ENCODE measurements around the gene CPNE1. TPM values are rescaled to one million over a fixed set of nuclear protein-coding genes. Genes with fewer than 3 reads are reported as not detected.

The CPNE1 gene
- total RNA-seq, 4 donors from 2014 or later = 80.6 to 166 (median 131) TPM

DNA sequence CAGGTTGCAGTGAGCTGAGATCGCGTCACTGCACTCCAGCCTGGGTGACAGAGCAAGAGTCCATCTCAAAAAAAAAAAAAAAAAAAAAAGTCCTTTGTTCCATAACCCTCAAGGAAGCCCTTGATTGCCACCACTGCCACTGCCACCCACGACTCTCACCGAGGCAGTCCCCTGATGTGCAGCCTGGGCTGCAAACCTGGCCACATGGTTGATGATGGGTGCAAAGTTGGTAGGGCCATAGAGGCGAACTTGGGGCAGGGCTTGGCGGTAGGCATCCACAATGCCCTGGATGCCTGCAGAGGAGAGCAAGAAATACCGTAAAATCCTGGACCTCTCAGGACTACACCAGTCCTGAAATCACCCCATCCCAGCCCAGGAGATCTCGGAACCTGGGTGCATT lies 37.6 kb downstream of the CPNE1 start:
- no peaks in the 10 kb centered on the region for H3K4me1 ChIP-seq
- TF ChIP-seq CTCF (IDR thresholded peaks at IDR 0.05) = no peak
- TF ChIP-seq POLR2A (IDR thresholded peaks at IDR 0.05) = no peak
- H3K27me3 ChIP-seq = no peaks in the 10 kb centered on the region
- no peaks in the 10 kb centered on the region for H3K9me3 ChIP-seq
- DNase-seq = no peak
- H3K27ac ChIP-seq = no peak overlapping the region
- WGBS, 2 donors = 96 to 97% methylated on average over 8 of the region's 8 CpGs
- H3K4me3 ChIP-seq (replicated peaks in 1 of 3) = no peak overlapping the region
- peaks cover 46 to 57% of the 10 kb centered on the region in 2 donors for H3K36me3 ChIP-seq
- intact Hi-C loops (cut with DNase I) = no loop called here

DNA sequence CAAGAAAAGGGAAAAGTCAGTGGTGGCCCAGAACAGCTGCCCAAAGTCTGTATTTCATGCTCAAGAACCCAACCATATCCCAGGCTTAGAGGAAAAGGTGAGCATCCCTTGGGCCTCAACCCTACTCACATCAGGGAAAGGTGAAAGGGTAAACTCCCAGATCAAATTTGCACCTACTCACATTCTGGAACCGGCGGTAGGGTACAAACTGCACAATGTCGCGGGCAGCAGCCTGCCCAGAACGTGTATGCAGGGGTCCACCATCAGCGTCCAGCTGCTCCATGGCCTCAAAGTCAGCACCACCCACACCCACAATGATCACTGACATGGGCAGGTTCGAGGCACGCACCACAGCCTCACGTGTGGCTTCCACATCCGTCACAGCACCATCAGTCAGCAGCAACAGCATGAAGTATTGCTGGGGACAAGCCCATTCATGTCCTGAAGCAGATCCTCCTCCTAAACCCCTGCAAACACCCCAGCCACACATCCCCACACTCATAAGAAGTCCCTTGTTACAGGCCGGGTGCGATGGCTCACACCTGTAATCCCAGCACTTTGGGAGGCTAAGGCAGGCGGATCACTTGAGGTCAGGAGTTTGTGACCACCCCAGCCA lies 38.2 kb downstream of the CPNE1 start:
- WGBS, 2 donors = 93 to 95% methylated on average over 9 to 13 of the region's 13 CpGs
- H3K36me3 ChIP-seq = peaks cover 45 to 57% of the 10 kb centered on the region in 2 donors
- intact Hi-C loops (cut with DNase I) = no loop called here
- no peak for DNase-seq
- TF ChIP-seq POLR2A (IDR thresholded peaks at IDR 0.05) = no peak
- TF ChIP-seq CTCF (IDR thresholded peaks at IDR 0.05) = no peak
- H3K27me3 ChIP-seq = no peaks in the 10 kb centered on the region
- H3K9me3 ChIP-seq = no peaks in the 10 kb centered on the region
- H3K4me1 ChIP-seq = no peaks in the 10 kb centered on the region
- no peak overlapping the region for H3K27ac ChIP-seq
- H3K4me3 ChIP-seq (replicated peaks in 1 of 3) = no peak overlapping the region

- Histone ChIP-seq H3K9me3 (no peaks in the 10 kb centered on the region), H3K27ac (no peak overlapping the region), H3K36me3 (peaks cover 38 to 54% of the 10 kb centered on the region in 2 donors), H3K27me3 (no peaks in the 10 kb centered on the region), H3K4me1 (no peaks in the 10 kb centered on the region), H3K4me3 (replicated peaks in 1 of 3) (no peak overlapping the region)
- whole genome bisulfite sequencing, 2 donors = 94 to 95% methylated on average over 6 of the region's 6 CpGs
- intact Hi-C loops (cut with DNase I) = no loop called here
- TF ChIP-seq POLR2A (IDR thresholded peaks at IDR 0.05) (no peak), CTCF (IDR thresholded peaks at IDR 0.05) (no peak)
- DNase-seq = no peak
Observed at GRCh38 chr20:35625584-35626385, 38.9 kb downstream of the CPNE1 start.

DNA sequence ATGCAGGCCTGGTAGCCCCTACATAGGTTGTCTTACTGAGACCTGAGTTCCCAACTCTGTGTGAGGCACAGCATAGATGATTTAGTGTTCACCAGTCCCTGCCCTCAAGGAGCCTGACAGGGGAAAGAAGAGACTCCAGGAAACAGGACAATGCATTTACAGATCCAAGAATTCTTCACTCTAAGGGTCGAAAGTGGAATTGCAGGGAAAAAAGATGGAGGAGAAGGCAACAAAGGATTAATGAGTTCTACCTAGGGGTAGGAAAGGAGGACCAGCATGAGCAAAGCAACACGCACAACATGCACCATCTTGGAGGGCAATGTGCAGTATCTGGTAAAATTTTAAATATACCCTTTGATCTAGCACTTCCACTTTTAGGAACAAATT lies 43.1 kb downstream of the CPNE1 start:
- TF ChIP-seq POLR2A (IDR thresholded peaks at IDR 0.05) = no peak
- no peak for TF ChIP-seq CTCF (IDR thresholded peaks at IDR 0.05)
- Histone ChIP-seq H3K9me3 (no peaks in the 10 kb centered on the region), H3K4me1 (peaks cover 26 to 30% of the 10 kb centered on the region in 2 donors), H3K4me3 (replicated peaks in 1 of 3) (no peak overlapping the region), H3K27ac (no peak overlapping the region), H3K36me3 (peaks cover 16 to 19% of the 10 kb centered on the region in 2 donors), H3K27me3 (no peaks in the 10 kb centered on the region)
- intact Hi-C loops (cut with DNase I) = no loop called here
- 91 to 96% methylated on average over 2 of the region's 2 CpGs for WGBS, 2 donors
- no peak for DNase-seq
